Astrocyte of the spinal cord (primary cell): Measurements from ENCODE around the gene RNF5.

Source experiments
- DNase-seq: peaks from one replicate; pipeline ENCODE4 v3.0.0; 2011; ENCODE audit warnings: low read depth, low spot score
- H3K4me3 ChIP-seq: 2 replicates; pipeline ENCODE4 v1.5.1; 2011; ENCODE audit warnings: low read depth, mild to moderate bottlenecking, low read length, moderate library complexity
- CTCF ChIP-seq: IDR thresholded peaks from 2 replicates; pipeline ENCODE4 v1.5.1; 2012; ENCODE audit warnings: low read depth, mild to moderate bottlenecking, low read length, inconsistent platforms
- in situ Hi-C: cut with HindIII; loops from 2 replicates; pipeline ENCODE4 v1.10.0; 2017; ENCODE audit warnings: low sequenced_read_pairs

RNF5 gene

GRCh38 chr6:32152769-32153563 is 25.2 kb upstream of the RNF5 start:
- DNase-seq, result peak; percentile 25
- in situ Hi-C loops, result no loop called here
- peak overlapping the region; percentile 82 for H3K4me3 ChIP-seq
- no peak for TF ChIP-seq CTCF

GRCh38 chr6:32153564-32154513 is 24.4 kb upstream of the RNF5 start, which contains the start of gene PPT2:
Gene PPT2 (plus strand): TSS chr6:32154141. CDS start chr6:32154595, 454 bp downstream.
- peak; percentile 27 for TF ChIP-seq CTCF
- in situ Hi-C loops, result no loop called here
- peak; percentile 94 for DNase-seq
- H3K4me3 ChIP-seq, result peak within 1 kb of the TSS; percentile 82

- TF ChIP-seq CTCF, result peak; percentile 64
- H3K4me3 ChIP-seq, result peak overlapping the region; percentile 82
- in situ Hi-C loops, result no loop called here
- DNase-seq, result peak; percentile 64
These were observed 23.6 kb upstream of the RNF5 start for GRCh38 chr6:32154514-32155161.

GRCh38 chr6:32156891-32157290 is 21.3 kb upstream of the RNF5 start:
- no peak for DNase-seq
- H3K4me3 ChIP-seq, result no peak overlapping the region
- no peak for TF ChIP-seq CTCF
- in situ Hi-C loops, result no loop called here

- DNase-seq, result no peak
- no peak overlapping the region for H3K4me3 ChIP-seq
- in situ Hi-C loops, result no loop called here
- TF ChIP-seq CTCF, result no peak
These were observed 20.2 kb upstream of the RNF5 start for GRCh38 chr6:32158052-32158451.

- TF ChIP-seq CTCF, result no peak
- in situ Hi-C loops, result no loop called here
- H3K4me3 ChIP-seq, result no peak overlapping the region
- no peak for DNase-seq
These were observed 14.5 kb upstream of the RNF5 start for GRCh38 chr6:32163559-32164258.
